OCI-LY3 (cell line): Measurements from ENCODE around the gene KLHL29.

Experiments used
- H2AFZ ChIP-seq: fragments of 200-600, 300-600 bp; shearing (Covaris generic); 2 replicates; pipeline ENCODE4 v1.6.0; 2014; ENCODE audit warnings: antibody characterized with exemption, low read depth, low read length
- H3K27ac ChIP-seq: fragments of 200-600, 300-600 bp; sonication (generic); 2 replicates; pipeline ENCODE4 v1.5.1; 2014; ENCODE audit warnings: mild to moderate bottlenecking, low read length, moderate library complexity, mixed read lengths
- H3K27me3 ChIP-seq: fragments of 200-600, 300-600 bp; sonication (generic); 2 replicates; pipeline ENCODE4 v1.6.1; 2014; ENCODE audit warnings: low read depth, low read length, mixed read lengths
- H3K36me3 ChIP-seq: fragments of 200-600, 300-600 bp; sonication (generic); replicated peaks from 2 replicates; pipeline ENCODE3; 2014; ENCODE audit warnings: low read depth, low read length, mixed read lengths
- H3K4me1 ChIP-seq: fragments of 300-600, 200-600 bp; sonication (generic); 2 replicates; pipeline ENCODE4 v1.6.1; 2014; ENCODE audit warnings: low read length, mixed read lengths
- H3K4me2 ChIP-seq: fragments of 200-600, 300-600 bp; sonication (generic); 2 replicates; pipeline ENCODE4 v1.6.1; 2014; ENCODE audit warnings: low read length, mixed read lengths
- H3K4me3 ChIP-seq: fragments of 300-600, 200-600 bp; sonication (generic); 2 replicates; pipeline ENCODE4 v1.5.1; 2014; ENCODE audit warnings: antibody characterized with exemption, mild to moderate bottlenecking, low read length, moderate library complexity
- H3K79me2 ChIP-seq: fragments of 300-600, 200-600 bp; shearing (Covaris generic); 2 replicates; pipeline ENCODE4 v1.6.1; 2014; ENCODE audit warnings: mild to moderate bottlenecking, low read length, mixed read lengths
- H3K9ac ChIP-seq: fragments of 300-600, 200-600 bp; shearing (Covaris generic); 2 replicates; pipeline ENCODE4 v1.6.0; 2014; ENCODE audit warnings: mild to moderate bottlenecking, low read length, moderate library complexity
- H3K9me3 ChIP-seq: fragments of 200-600, 300-600 bp; shearing (Covaris generic); 2 replicates; pipeline ENCODE4 v1.6.1; 2014; ENCODE audit warnings: low read length, mixed read lengths; ENCODE audit not compliant: insufficient read depth
- H4K20me1 ChIP-seq: fragments of 200-600, 300-600 bp; sonication (generic); 2 replicates; pipeline ENCODE4 v1.6.1; 2016; ENCODE audit warnings: low read length, mixed read lengths; ENCODE audit not compliant: insufficient read depth
- CTCF ChIP-seq: fragments of 200-600, 300-600 bp; sonication (generic); IDR thresholded peaks from 2 replicates; pipeline ENCODE4 v1.5.1; 2014; ENCODE audit warnings: antibody characterized with exemption, low read length, low read depth
- EZH2phosphoT487 ChIP-seq: fragments of 200-600 bp; shearing (Covaris generic); IDR thresholded peaks from 2 replicates; pipeline ENCODE4 v1.6.1; 2018; ENCODE audit warnings: antibody characterized with exemption, mixed run types, low read depth

Gene KLHL29

GRCh38 chr2:23528690-23529089, 143.7 kb downstream of the KLHL29 start:
- no peaks in the 10 kb centered on the region for H3K79me2 ChIP-seq
- no peak overlapping the region for H2AFZ ChIP-seq
- H3K4me3 ChIP-seq = no peak overlapping the region
- no peaks in the 10 kb centered on the region for H4K20me1 ChIP-seq
- H3K36me3 ChIP-seq = no peaks in the 10 kb centered on the region
- H3K27ac ChIP-seq = no peak overlapping the region
- no peaks in the 10 kb centered on the region for H3K27me3 ChIP-seq
- no peaks in the 10 kb centered on the region for H3K4me1 ChIP-seq
- H3K9ac ChIP-seq = no peak overlapping the region
- TF ChIP-seq EZH2phosphoT487 (no peak), CTCF (no peak)
- no peak overlapping the region for H3K4me2 ChIP-seq
- no peaks in the 10 kb centered on the region for H3K9me3 ChIP-seq

GRCh38 chr2:23529659-23530058, 144.7 kb downstream of the KLHL29 start:
- no peaks in the 10 kb centered on the region for H3K9me3 ChIP-seq
- H3K4me2 ChIP-seq = no peak overlapping the region
- no peak overlapping the region for H3K9ac ChIP-seq
- no peak for TF ChIP-seq CTCF
- TF ChIP-seq EZH2phosphoT487 = no peak
- H3K4me3 ChIP-seq = no peak overlapping the region
- no peaks in the 10 kb centered on the region for H3K27me3 ChIP-seq
- H3K79me2 ChIP-seq = no peaks in the 10 kb centered on the region
- no peaks in the 10 kb centered on the region for H3K36me3 ChIP-seq
- no peak overlapping the region for H2AFZ ChIP-seq
- H4K20me1 ChIP-seq = no peaks in the 10 kb centered on the region
- H3K4me1 ChIP-seq = no peaks in the 10 kb centered on the region
- no peak overlapping the region for H3K27ac ChIP-seq

- Histone ChIP-seq H3K9ac (no peak overlapping the region), H3K4me1 (no peaks in the 10 kb centered on the region), H3K9me3 (no peaks in the 10 kb centered on the region), H3K4me3 (no peak overlapping the region), H3K27ac (no peak overlapping the region), H4K20me1 (no peaks in the 10 kb centered on the region), H2AFZ (no peak overlapping the region), H3K36me3 (no peaks in the 10 kb centered on the region), H3K27me3 (no peaks in the 10 kb centered on the region), H3K79me2 (no peaks in the 10 kb centered on the region), H3K4me2 (no peak overlapping the region)
- TF ChIP-seq EZH2phosphoT487 (no peak), CTCF (no peak)
Measured at GRCh38 chr2:23530206-23530908, 145.4 kb downstream of the KLHL29 start.

GRCh38 chr2:23530909-23531276, 145.9 kb downstream of the KLHL29 start:
- H3K79me2 ChIP-seq = no peaks in the 10 kb centered on the region
- H3K36me3 ChIP-seq = no peaks in the 10 kb centered on the region
- H3K4me1 ChIP-seq = no peaks in the 10 kb centered on the region
- no peak overlapping the region for H2AFZ ChIP-seq
- H3K27ac ChIP-seq = no peak overlapping the region
- H3K27me3 ChIP-seq = no peaks in the 10 kb centered on the region
- no peak overlapping the region for H3K4me3 ChIP-seq
- H4K20me1 ChIP-seq = no peaks in the 10 kb centered on the region
- no peaks in the 10 kb centered on the region for H3K9me3 ChIP-seq
- TF ChIP-seq EZH2phosphoT487 (no peak), CTCF (no peak)
- no peak overlapping the region for H3K9ac ChIP-seq
- no peak overlapping the region for H3K4me2 ChIP-seq
